ENCODE results near the gene LAMA3. TPM values are rescaled to one million over a fixed set of nuclear protein-coding genes. Genes with fewer than 3 reads are reported as not detected.

Gene LAMA3
- total RNA-seq, 1 donor from 2014 or later, result 4.1 TPM

- ATAC-seq, result no peak
- DNase-seq (ENCODE audit: missing footprints), result no peak
- intact Hi-C loops (cut with DNase I), result no loop called here
Measured at GRCh38 chr18:23826850-23827620, 137.8 kb downstream of the LAMA3 start.

GRCh38 chr18:23827681-23828080 is 138.4 kb downstream of the LAMA3 start:
- DNase-seq (ENCODE audit: missing footprints) (no peak), ATAC-seq (no peak)
- intact Hi-C loops (cut with DNase I), result no loop called here

- ATAC-seq, result no peak
- intact Hi-C loops (cut with DNase I), result no loop called here
- no peak for DNase-seq (ENCODE audit: missing footprints)
Measured at GRCh38 chr18:23828426-23828825, 139.2 kb downstream of the LAMA3 start.

GRCh38 chr18:23832911-23833310 is 143.7 kb downstream of the LAMA3 start:
- intact Hi-C loops (cut with DNase I), result no loop called here
- ATAC-seq, result no peak
- DNase-seq (ENCODE audit: missing footprints), result no peak

- DNase-seq (ENCODE audit: missing footprints) (no peak), ATAC-seq (no peak)
- intact Hi-C loops (cut with DNase I), result no loop called here
Measured at GRCh38 chr18:23833714-23834113, 144.5 kb downstream of the LAMA3 start.

- intact Hi-C loops (cut with DNase I), result no loop called here
- DNase-seq (ENCODE audit: missing footprints), result no peak
- ATAC-seq, result no peak
Measured at GRCh38 chr18:23835091-23835490, 145.8 kb downstream of the LAMA3 start.

GRCh38 chr18:23835506-23835905 is 146.3 kb downstream of the LAMA3 start:
- DNase-seq (ENCODE audit: missing footprints) (no peak), ATAC-seq (no peak)
- intact Hi-C loops (cut with DNase I), result no loop called here

- peak; percentile 86 for ATAC-seq
- intact Hi-C loops (cut with DNase I), result no loop called here
Measured at GRCh38 chr18:23837591-23837990, 148.3 kb downstream of the LAMA3 start.

GRCh38 chr18:23838233-23838632 is 149.0 kb downstream of the LAMA3 start:
- intact Hi-C loops (cut with DNase I), result no loop called here
- DNase-seq (ENCODE audit: missing footprints) (no peak), ATAC-seq (peak; percentile 74)

More at GRCh38 chr18:23837591-23837990, 148.3 kb downstream of the LAMA3 start:
- DNase-seq (ENCODE audit: missing footprints), result no peak

GRCh38 chr18:23838801-23839366 is 149.6 kb downstream of the LAMA3 start:
- intact Hi-C loops (cut with DNase I), result no loop called here
- no peak for ATAC-seq
- DNase-seq (ENCODE audit: missing footprints), result no peak

- intact Hi-C loops (cut with DNase I), result no loop called here
- ATAC-seq (no peak), DNase-seq (ENCODE audit: missing footprints) (no peak)
Measured at GRCh38 chr18:23842305-23842704, 153.1 kb downstream of the LAMA3 start.

GRCh38 chr18:23844991-23845680 is 155.9 kb downstream of the LAMA3 start:
- intact Hi-C loops (cut with DNase I), result no loop called here
- ATAC-seq, result no peak
- DNase-seq (ENCODE audit: missing footprints), result no peak

- ATAC-seq, result no peak
- intact Hi-C loops (cut with DNase I), result no loop called here
- no peak for DNase-seq (ENCODE audit: missing footprints)
Measured at GRCh38 chr18:23845988-23846630, 156.9 kb downstream of the LAMA3 start.

- intact Hi-C loops (cut with DNase I), result no loop called here
- ATAC-seq (no peak), DNase-seq (ENCODE audit: missing footprints) (no peak)
Measured at GRCh38 chr18:23847321-23847986, 158.2 kb downstream of the LAMA3 start.

- intact Hi-C loops (cut with DNase I), result no loop called here
- DNase-seq (ENCODE audit: missing footprints), result no peak
Measured at GRCh38 chr18:23849141-23849540, 159.9 kb downstream of the LAMA3 start.

GRCh38 chr18:23850215-23850614 is 161.0 kb downstream of the LAMA3 start:
- no peak for DNase-seq (ENCODE audit: missing footprints)
- intact Hi-C loops (cut with DNase I), result no loop called here
- no peak for ATAC-seq

More at GRCh38 chr18:23849141-23849540, 159.9 kb downstream of the LAMA3 start:
- no peak for ATAC-seq

GRCh38 chr18:23851470-23852002 is 162.3 kb downstream of the LAMA3 start:
- intact Hi-C loops (cut with DNase I), result no loop called here
- no peak for ATAC-seq
- DNase-seq (ENCODE audit: missing footprints), result no peak

GRCh38 chr18:23852236-23853045 is 163.2 kb downstream of the LAMA3 start:
- intact Hi-C loops (cut with DNase I), result no loop called here

More at GRCh38 chr18:23852236-23853045, 163.2 kb downstream of the LAMA3 start:
- no peak for ATAC-seq
- no peak for DNase-seq (ENCODE audit: missing footprints)
